HFF-Myc (cell line): ENCODE data around the gene SPTBN1.

ENCODE experiments used
- DNase-seq: peaks from one replicate; pipeline ENCODE4 v3.0.0-alpha.2; 2011; ENCODE audit warnings: low read depth; ENCODE audit errors: extremely low read depth
- H3K4me3 ChIP-seq: replicated peaks from 2 replicates; pipeline ENCODE4 v1.5.1; 2011; ENCODE audit warnings: low read depth, mild to moderate bottlenecking, control low read depth, low read length
- CTCF ChIP-seq: IDR thresholded peaks from 2 replicates; pipeline ENCODE4 v1.5.1; 2012; ENCODE audit warnings: mild to moderate bottlenecking, low read depth, low read length, control low read depth; ENCODE audit errors: missing control alignments

SPTBN1 gene

DNA sequence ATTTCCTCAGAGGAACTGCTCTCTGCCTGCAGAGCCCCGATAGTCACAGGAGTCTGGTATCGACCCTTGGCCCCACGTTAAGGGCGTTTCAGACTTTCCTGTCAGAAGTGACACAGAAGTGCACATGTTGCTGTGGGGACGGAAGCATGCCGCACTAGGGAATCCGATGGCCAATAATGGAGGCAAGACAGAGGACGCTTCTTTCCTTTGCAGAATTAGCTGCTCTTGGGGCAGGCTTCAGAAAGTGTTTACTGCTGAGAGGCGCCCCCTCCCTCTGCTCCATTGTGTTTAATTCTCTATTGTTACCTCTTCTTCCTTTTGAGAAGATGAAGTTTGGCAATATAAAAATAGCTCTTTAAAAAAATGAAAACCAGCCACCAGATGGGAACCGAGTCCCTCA, 148.7 kb downstream of the SPTBN1 start:
- no peak for TF ChIP-seq CTCF
- no peak for DNase-seq

DNA sequence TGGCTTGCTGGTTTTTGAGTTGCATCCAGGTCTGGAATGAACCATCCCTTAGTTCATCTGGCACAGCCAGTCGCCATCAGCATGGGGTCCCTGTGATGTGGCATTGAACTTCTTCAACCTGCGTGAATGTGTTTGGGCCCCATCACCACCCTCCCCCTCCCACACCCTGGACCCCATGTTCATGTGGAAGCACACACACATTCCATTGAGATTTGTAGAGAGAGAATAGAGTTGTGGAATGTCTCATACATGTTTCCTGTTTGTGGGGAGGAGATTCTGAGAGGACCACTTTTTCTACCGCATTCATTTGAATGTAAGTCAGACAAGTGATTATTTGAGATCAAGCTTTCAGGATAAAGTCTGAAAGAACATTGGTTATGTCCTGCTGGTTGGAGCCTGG, 149.7 kb downstream of the SPTBN1 start:
- no peak for DNase-seq
- TF ChIP-seq CTCF = no peak
- no peak overlapping the region for H3K4me3 ChIP-seq

More for the DNA sequence above, 148.7 kb downstream of the SPTBN1 start:
- no peak overlapping the region for H3K4me3 ChIP-seq

DNA sequence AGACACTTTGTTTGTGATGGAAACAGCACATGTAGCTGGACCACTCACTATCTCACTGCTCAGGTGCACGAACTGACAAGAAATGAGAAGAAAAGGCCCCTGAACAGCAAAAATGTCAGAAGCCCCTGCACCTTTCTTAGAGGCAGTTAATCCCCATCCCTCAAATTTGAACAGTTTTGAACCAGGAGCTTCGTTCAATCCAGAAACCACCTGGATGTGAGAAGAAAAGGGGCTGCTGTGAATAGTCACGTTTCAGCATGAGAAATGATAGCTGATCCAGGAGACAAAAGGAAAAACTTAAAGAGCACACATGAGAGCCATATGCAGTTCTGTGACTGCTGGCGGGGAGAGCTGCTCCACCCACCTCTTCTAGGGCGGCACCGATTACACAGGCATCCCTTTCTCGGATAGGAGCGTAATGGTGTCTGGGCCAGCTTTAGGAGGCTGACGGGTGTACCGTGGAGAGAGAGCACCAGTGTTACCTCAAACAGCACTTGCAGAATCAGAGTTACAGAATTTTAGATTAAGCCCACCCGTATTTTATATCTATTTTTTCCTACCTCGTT, 150.3 kb downstream of the SPTBN1 start:
- DNase-seq = no peak
- H3K4me3 ChIP-seq = no peak overlapping the region
- TF ChIP-seq CTCF = no peak

- no peak overlapping the region for H3K4me3 ChIP-seq
- TF ChIP-seq CTCF = no peak
- no peak for DNase-seq
Observed at GRCh38 chr2:54608224-54608623, 152.1 kb downstream of the SPTBN1 start.

DNA sequence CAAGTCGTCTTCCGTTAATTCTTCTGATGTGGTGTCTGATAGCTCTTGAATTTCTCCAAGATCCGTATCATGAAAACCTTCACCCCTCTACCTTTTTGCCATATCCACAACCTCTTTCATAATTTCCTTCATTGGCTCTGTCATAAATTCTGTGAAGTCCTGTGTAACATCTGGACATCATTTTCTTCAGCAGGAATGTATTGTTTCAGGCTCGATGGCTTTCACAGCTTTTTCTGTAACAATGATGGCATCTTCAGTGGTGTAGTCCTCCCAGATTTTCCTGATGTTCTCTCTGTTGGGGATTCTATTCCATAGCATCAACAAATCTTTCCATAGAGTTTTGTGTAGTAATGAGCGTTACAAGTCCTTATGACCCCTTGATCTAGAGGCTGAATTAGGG, 153.1 kb downstream of the SPTBN1 start:
- H3K4me3 ChIP-seq = no peak overlapping the region
- TF ChIP-seq CTCF = no peak
- DNase-seq = no peak

DNA sequence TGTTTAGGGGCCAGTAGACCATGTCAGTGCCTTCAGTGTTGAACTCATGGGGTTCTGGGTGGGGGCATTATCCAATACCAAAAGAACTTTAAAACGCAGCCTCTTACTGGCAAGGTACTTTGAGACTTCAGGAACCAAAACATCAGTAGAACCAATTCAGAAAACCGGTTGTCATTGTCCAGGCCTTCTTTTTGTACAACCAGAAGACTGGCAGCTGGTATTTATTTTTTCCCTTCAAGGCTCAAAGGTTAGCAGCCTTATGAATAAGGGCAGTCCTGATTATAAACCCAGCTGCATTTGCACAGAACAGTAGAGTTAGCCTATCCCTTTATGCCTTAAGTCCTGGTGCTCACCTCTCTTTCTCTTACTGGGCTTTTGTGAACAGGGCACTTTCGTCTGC, 153.5 kb downstream of the SPTBN1 start:
- DNase-seq = no peak
- H3K4me3 ChIP-seq = no peak overlapping the region
- TF ChIP-seq CTCF = no peak

- TF ChIP-seq CTCF = no peak
- no peak overlapping the region for H3K4me3 ChIP-seq
Observed at GRCh38 chr2:54610700-54611099, 154.6 kb downstream of the SPTBN1 start.

More at GRCh38 chr2:54610700-54611099, 154.6 kb downstream of the SPTBN1 start:
- DNase-seq = no peak
